Measurements from ENCODE around the gene UMODL1. TPM values are rescaled to one million over a fixed set of nuclear protein-coding genes. Genes with fewer than 3 reads are reported as not detected.

The UMODL1 gene
- total and polyA plus RNA-seq, 10 of the 15 experiments (the other 5 are each of a cell fraction or from before 2014, with no cell fraction given), result 0.01 to 0.11 (median 0.03) TPM; not detected in 5

GRCh38 chr21:42135386-42136052 lies 64.4 kb downstream of the UMODL1 start:
- intact Hi-C loops (cut with micrococcal nuclease; ENCODE audit: unreplicated experiment), result no loop called here
- Histone ChIP-seq H3K9me3 (replicated peaks; ENCODE audit: control insufficient read depth, insufficient read depth, low read length) (no peaks in the 10 kb centered on the region), H3K4me2 (ENCODE audit: control insufficient read depth, insufficient read depth) (no peak overlapping the region), H3K4me1 (ENCODE audit: control insufficient read depth, insufficient read depth, low read length) (no peaks in the 10 kb centered on the region; the same call in 1 of the 2 replicates), H3K27ac (ENCODE audit: control insufficient read depth, insufficient read depth) (no peak overlapping the region), H3K4me3 (no peak overlapping the region), H3K36me3 (ENCODE audit: control insufficient read depth in 2 of 2, insufficient read depth in 2 of 2, low read length in 1 of 2) (no peaks in the 10 kb centered on the region), H3K79me2 (ENCODE audit: control insufficient read depth, insufficient read depth, low read length) (no peaks in the 10 kb centered on the region), H3K27me3 (replicated peaks in 1 of 2; ENCODE audit: control insufficient read depth in 2 of 2, insufficient read depth in 2 of 2, low read length in 1 of 2) (no peaks in the 10 kb centered on the region), H4K20me1 (ENCODE audit: control insufficient read depth, insufficient read depth) (no peaks in the 10 kb centered on the region), H3K9ac (ENCODE audit: control insufficient read depth, insufficient read depth, low read length) (no peak overlapping the region), H2AFZ (ENCODE audit: control insufficient read depth, low read depth, low read length) (no peak overlapping the region)
- RAD21 ChIA-PET (ENCODE audit: unreplicated experiment), result interaction anchor here (1.4 kb wide), 1 partner anchor 124 kb away, joined by 4 read pairs; no protein-coding TSS in a partner anchor
- in situ Hi-C loops (cut with MboI), result no loop called here
- ATAC-seq (no peak), FAIRE-seq (no peak), DNase-seq (ENCODE audit: low read depth, low spot score) (no peak)
- SMC1A ChIA-PET (ENCODE audit: uncharacterized antibody, unreplicated experiment), result interaction anchor here (1.3 kb wide), 1 partner anchor 14 kb away, joined by 3 read pairs; no protein-coding TSS in a partner anchor
- 32% methylated on average over 14 of the region's 14 CpGs for WGBS (ENCODE audit: insufficient coverage, insufficient replicate concordance, low lambda C conversion rate, missing lambda C conversion rate)
- CTCF ChIA-PET, result interaction anchor here (0.6 to 1.2 kb wide), 3 partner anchors 9 to 43 kb away, joined by 3 to 6 read pairs (median 4); no protein-coding TSS in a partner anchor
- POLR2A ChIA-PET, result no interaction called here
- BruUV-seq (replicated peaks), result no TSS peak
- no peak for TF ChIP-seq GABPA (IDR thresholded peaks at IDR 0.05; ENCODE audit: low read depth)
- TF ChIP-seq ZNF217 (IDR thresholded peaks at IDR 0.05), result no peak
- TF ChIP-seq SMAD1 (IDR thresholded peaks at IDR 0.05; ENCODE audit: low read depth, partially characterized antibody), result no peak
- TF ChIP-seq TBL1XR1 (IDR thresholded peaks at IDR 0.05; ENCODE audit: low read depth, low read length), result no peak
- TF ChIP-seq CEBPZ (IDR thresholded peaks at IDR 0.05; ENCODE audit: low read depth, low read length), result no peak
- TF ChIP-seq ZBTB11 (CRISPR knock-in tag; IDR thresholded peaks at IDR 0.05), result no peak
- TF ChIP-seq REST (IDR thresholded peaks at IDR 0.05; ENCODE audit: low read depth, low read length), result no peak
- TF ChIP-seq RB1 (IDR thresholded peaks at IDR 0.05; ENCODE audit: borderline replicate concordance), result no peak
- no peak for TF ChIP-seq FOXK2 (IDR thresholded peaks at IDR 0.05)
- TF ChIP-seq ZNF24 (IDR thresholded peaks at IDR 0.05), result no peak
- no peak for TF ChIP-seq ZBED1 (IDR thresholded peaks at IDR 0.05; ENCODE audit: borderline replicate concordance)
- TF ChIP-seq USF1 (IDR thresholded peaks at IDR 0.05; ENCODE audit: borderline replicate concordance, extremely low read length, insufficient read depth, low read depth, low read length), result no peak

Data from GM12878 (cell line).